ENCODE data around the gene RNASET2. TPM values are rescaled to one million over a fixed set of nuclear protein-coding genes. Genes with fewer than 3 reads are reported as not detected.

Gene RNASET2
- total RNA-seq, 2 donors from 2014 or later, result 25.8 to 29.3 TPM

DNA sequence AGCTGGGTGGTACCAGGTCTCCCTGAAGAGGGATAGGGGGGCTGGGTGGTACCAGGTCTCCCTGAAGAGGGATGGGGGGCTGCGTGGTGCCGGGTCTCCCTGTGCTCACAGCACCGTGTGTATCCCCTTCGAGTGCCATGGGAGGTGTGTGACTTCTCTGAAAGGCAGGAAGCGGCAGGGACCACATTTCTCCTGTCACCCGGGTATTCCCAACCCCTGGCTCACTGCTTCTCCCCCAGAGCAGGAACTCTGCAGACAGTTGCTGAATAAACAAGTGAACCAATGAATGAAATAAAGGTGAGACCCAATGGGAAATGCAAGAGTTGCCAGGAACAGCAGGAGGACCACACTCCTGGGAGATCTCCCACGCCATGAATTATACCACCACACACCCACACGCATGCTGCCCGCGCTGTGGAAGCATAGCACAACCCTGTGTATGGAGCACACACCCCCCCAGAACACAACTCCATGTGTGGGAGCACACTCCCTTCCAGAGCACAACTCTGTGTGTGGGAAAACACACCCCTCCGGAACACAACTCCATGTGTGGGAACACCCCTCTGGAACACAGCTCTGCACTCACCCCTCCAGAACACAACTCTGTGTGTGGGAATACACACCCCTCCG is 50.7 kb downstream of the RNASET2 start:
- no peak overlapping the region for H3K27ac Mint-ChIP-seq
- WGBS, 2 experiments (ENCODE audit: insufficient coverage in 1 of 2, insufficient read length in 1 of 2), result 90 to 100% methylated on average over 3 to 10 of the region's 12 CpGs
- no peak overlapping the region for H3K4me3 ChIP-seq (ENCODE audit: low read length)
- peaks cover under 1% of the 10 kb centered on the region for H3K36me3 Mint-ChIP-seq (ENCODE audit: low read depth)
- no peak for DNase-seq
- no peak overlapping the region for H3K9ac ChIP-seq (ENCODE audit: extremely low read depth, low read length, poor library complexity, severe bottlenecking)
- H3K9me3 Mint-ChIP-seq, result peaks cover 12% of the 10 kb centered on the region
- peaks cover 7% of the 10 kb centered on the region for H3K9me3 ChIP-seq (ENCODE audit: control insufficient read depth, low read length)
- H3K4me1 ChIP-seq (ENCODE audit: control insufficient read depth, insufficient read depth, low read length), result no peaks in the 10 kb centered on the region
- H3K27ac ChIP-seq (ENCODE audit: low read depth, low read length), result no peak overlapping the region
- no peak overlapping the region for H3K4me3 Mint-ChIP-seq
- H3K4me1 Mint-ChIP-seq, result peaks cover 10% of the 10 kb centered on the region
- H3K27me3 Mint-ChIP-seq (ENCODE audit: insufficient read depth), result peaks cover 2% of the 10 kb centered on the region
- no peaks in the 10 kb centered on the region for H3K27me3 ChIP-seq (ENCODE audit: control insufficient read depth, insufficient read depth, low read length, poor library complexity, severe bottlenecking)
- H3K36me3 ChIP-seq (ENCODE audit: control insufficient read depth, insufficient read depth, low read length), result no peaks in the 10 kb centered on the region
- TF ChIP-seq, protein P1, sequence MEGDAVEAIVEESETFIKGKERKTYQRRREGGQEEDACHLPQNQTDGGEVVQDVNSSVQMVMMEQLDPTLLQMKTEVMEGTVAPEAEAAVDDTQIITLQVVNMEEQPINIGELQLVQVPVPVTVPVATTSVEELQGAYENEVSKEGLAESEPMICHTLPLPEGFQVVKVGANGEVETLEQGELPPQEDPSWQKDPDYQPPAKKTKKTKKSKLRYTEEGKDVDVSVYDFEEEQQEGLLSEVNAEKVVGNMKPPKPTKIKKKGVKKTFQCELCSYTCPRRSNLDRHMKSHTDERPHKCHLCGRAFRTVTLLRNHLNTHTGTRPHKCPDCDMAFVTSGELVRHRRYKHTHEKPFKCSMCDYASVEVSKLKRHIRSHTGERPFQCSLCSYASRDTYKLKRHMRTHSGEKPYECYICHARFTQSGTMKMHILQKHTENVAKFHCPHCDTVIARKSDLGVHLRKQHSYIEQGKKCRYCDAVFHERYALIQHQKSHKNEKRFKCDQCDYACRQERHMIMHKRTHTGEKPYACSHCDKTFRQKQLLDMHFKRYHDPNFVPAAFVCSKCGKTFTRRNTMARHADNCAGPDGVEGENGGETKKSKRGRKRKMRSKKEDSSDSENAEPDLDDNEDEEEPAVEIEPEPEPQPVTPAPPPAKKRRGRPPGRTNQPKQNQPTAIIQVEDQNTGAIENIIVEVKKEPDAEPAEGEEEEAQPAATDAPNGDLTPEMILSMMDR (conservative IDR thresholded peaks at IDR 0.05), result no peak

DNA sequence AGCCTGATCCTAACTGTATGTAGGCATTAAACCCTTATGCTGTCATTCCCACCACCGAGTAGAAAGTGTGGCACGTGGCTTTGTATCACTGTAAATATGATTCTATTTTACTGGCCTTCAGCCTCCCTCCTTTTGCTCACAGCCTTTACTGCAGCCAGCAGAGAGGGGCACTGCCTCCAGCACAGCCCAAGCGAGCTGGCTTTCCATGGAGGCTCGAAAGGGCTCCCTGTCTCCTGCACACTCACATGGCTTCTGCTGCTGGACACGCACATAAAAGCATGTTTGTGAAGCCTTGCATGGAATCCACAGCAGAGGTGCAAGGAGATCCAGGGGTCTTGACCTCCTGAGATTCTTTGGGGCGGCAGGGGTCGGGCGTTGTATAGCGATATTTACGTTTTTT is 51.3 kb downstream of the RNASET2 start:
- Mint-ChIP-seq H3K27me3 (ENCODE audit: insufficient read depth) (peaks cover 7% of the 10 kb centered on the region), H3K4me3 (no peak overlapping the region), H3K4me1 (peaks cover 10% of the 10 kb centered on the region), H3K36me3 (ENCODE audit: low read depth) (peaks cover 7% of the 10 kb centered on the region), H3K9me3 (peaks cover 17% of the 10 kb centered on the region), H3K27ac (peak overlapping the region; percentile 35)
- H3K36me3 ChIP-seq (ENCODE audit: control insufficient read depth, insufficient read depth, low read length), result no peaks in the 10 kb centered on the region
- WGBS, 2 experiments (ENCODE audit: insufficient coverage in 1 of 2, insufficient read length in 1 of 2), result 94 to 96% methylated on average over 10 of the region's 10 CpGs
- TF ChIP-seq, protein P1 (conservative IDR thresholded peaks at IDR 0.05), result no peak
- H3K4me1 ChIP-seq (ENCODE audit: control insufficient read depth, insufficient read depth, low read length), result no peaks in the 10 kb centered on the region
- H3K4me3 ChIP-seq (ENCODE audit: low read length), result no peak overlapping the region
- H3K9me3 ChIP-seq (ENCODE audit: control insufficient read depth, low read length), result peaks cover 7% of the 10 kb centered on the region
- DNase-seq, result no peak
- no peak overlapping the region for H3K27ac ChIP-seq (ENCODE audit: low read depth, low read length)
- H3K9ac ChIP-seq (ENCODE audit: extremely low read depth, low read length, poor library complexity, severe bottlenecking), result no peak overlapping the region
- no peaks in the 10 kb centered on the region for H3K27me3 ChIP-seq (ENCODE audit: control insufficient read depth, insufficient read depth, low read length, poor library complexity, severe bottlenecking)

DNA sequence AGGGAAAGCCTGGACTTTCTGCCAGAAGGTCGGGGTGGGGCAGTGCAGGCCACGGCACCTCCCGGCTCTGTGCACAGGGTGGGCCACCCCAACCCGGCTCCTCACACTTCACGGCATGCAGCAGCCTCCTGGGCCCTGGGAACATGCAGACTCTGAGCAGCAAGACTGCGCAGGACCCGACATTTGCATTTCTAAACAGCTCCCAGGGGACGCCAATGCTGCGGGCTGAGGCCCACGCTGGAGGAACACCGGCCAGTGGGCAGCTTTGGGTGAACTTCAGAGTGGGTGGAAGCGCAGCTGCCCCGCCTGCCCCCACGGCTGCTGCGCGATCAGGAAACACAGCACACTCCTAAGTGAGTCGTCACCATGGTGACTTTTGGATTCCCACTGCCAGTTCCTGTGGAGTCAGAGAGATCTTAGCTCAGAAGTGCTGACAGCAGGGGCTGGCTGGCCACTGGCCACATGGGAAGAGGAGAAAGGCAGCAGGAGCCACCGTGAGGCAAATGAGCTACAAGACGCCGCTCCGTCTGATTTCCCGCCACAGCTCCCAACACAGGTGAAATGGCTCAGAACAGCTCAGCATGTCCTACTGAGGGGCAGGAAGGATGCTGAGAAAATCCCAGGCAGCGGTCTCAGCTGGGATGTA is 52.1 kb downstream of the RNASET2 start:
- Mint-ChIP-seq H3K27me3 (ENCODE audit: insufficient read depth) (peaks cover 9% of the 10 kb centered on the region), H3K36me3 (ENCODE audit: low read depth) (peaks cover 9% of the 10 kb centered on the region), H3K27ac (no peak overlapping the region), H3K4me1 (peaks cover 10% of the 10 kb centered on the region), H3K4me3 (no peak overlapping the region), H3K9me3 (peaks cover 20% of the 10 kb centered on the region)
- Histone ChIP-seq H3K4me3 (ENCODE audit: low read length) (no peak overlapping the region), H3K4me1 (ENCODE audit: control insufficient read depth, insufficient read depth, low read length) (no peaks in the 10 kb centered on the region), H3K9ac (ENCODE audit: extremely low read depth, low read length, poor library complexity, severe bottlenecking) (no peak overlapping the region), H3K27ac (ENCODE audit: low read depth, low read length) (peak overlapping the region; percentile 53), H3K9me3 (ENCODE audit: control insufficient read depth, low read length) (peaks cover 4% of the 10 kb centered on the region), H3K36me3 (ENCODE audit: control insufficient read depth, insufficient read depth, low read length) (no peaks in the 10 kb centered on the region), H3K27me3 (ENCODE audit: control insufficient read depth, insufficient read depth, low read length, poor library complexity, severe bottlenecking) (no peaks in the 10 kb centered on the region)
- DNase-seq, result peak; percentile 79
- 55 to 77% methylated on average over 18 to 23 of the region's 23 CpGs for WGBS, 2 experiments (ENCODE audit: insufficient coverage in 1 of 2, insufficient read length in 1 of 2)
- TF ChIP-seq, protein P1 (conservative IDR thresholded peaks at IDR 0.05), result no peak

Data from endodermal cell (in vitro differentiated cells).